Sigmoid colon (tissue), 7 donors: Measurements from ENCODE around the gene ENPP6. TPM values are rescaled to one million over a fixed set of nuclear protein-coding genes. Genes with fewer than 3 reads are reported as not detected.

ENCODE experiments used
- DNase-seq: peaks from one replicate; pipeline ENCODE4 v3.0.0-alpha.2; 2019
- H3K27ac ChIP-seq, 4 donors: fragments of 200-600 bp; sonication (generic); one replicate each; pipeline ENCODE4 v1.5.1; 2016 to 2019; ENCODE audit warnings: mild to moderate bottlenecking in 1 of 4
- H3K27me3 ChIP-seq, 3 donors: fragments of 200-600 bp; sonication (generic); one replicate each; pipeline ENCODE4 v1.5.1; 2019; ENCODE audit warnings: mild to moderate bottlenecking in 1 of 3
- H3K36me3 ChIP-seq, 4 donors: fragments of 200-600 bp; sonication (generic); one replicate each; pipeline ENCODE4 v1.5.1; 2016 to 2019
- H3K4me1 ChIP-seq, 4 donors: fragments of 200-600 bp; sonication (generic); one replicate each; pipeline ENCODE4 v1.5.1; 2017 to 2019
- H3K4me3 ChIP-seq, 4 donors: fragments of 200-600 bp; sonication (generic); one replicate each; pipeline ENCODE4 v1.5.1; 2017 to 2019; ENCODE audit warnings: mild to moderate bottlenecking in 2 of 4, moderate library complexity in 1 of 4
- H3K9me3 ChIP-seq, 4 donors: fragments of 200-600 bp in 3 of 4; sonication (generic) in 3 of 4; one replicate each; pipeline versions ENCODE4 v1.5.1 to v1.6.1; 2013 to 2019
- CTCF ChIP-seq, 4 experiments: fragments of 450-650 bp in 3 of 4; fragments of 200-600 bp in 1 of 4; IDR thresholded peaks; one replicate each; pipeline ENCODE4 v1.5.1; 2016 to 2019; ENCODE audit warnings: antibody characterized with exemption in 4 of 4, mild to moderate bottlenecking in 3 of 4, moderate library complexity in 2 of 4
- EP300 ChIP-seq, 4 donors: sonication (generic); formaldehyde crosslinking; IDR thresholded peaks; one replicate each; pipeline ENCODE4 v1.6.1; 2017; ENCODE audit warnings: antibody characterized with exemption in 4 of 4
- POLR2A ChIP-seq, 2 donors: fragments of 450-650 bp; IDR thresholded peaks; one replicate each; pipeline ENCODE4 v1.6.1; 2016; ENCODE audit warnings: antibody characterized with exemption in 2 of 2, mild to moderate bottlenecking in 2 of 2, moderate library complexity in 2 of 2
- POLR2AphosphoS5 ChIP-seq, 4 donors: sonication (generic); formaldehyde crosslinking; IDR thresholded peaks; one replicate each; pipeline ENCODE4 v1.6.1; 2017; ENCODE audit warnings: antibody characterized with exemption in 4 of 4
- WGBS, 2 donors: extraction: QIAGEN DNeasy Blood & Tissue Kit; methylation state at CpG; one replicate each; pipeline ENCODE4 v1.1.7; 2013; 5-methylcytosine and 5-hydroxymethylcytosine counted together
- intact Hi-C: fragments of 100-400 bp; cut with DNase I; formaldehyde crosslinking; loops from one replicate; pipeline ENCODE4 v1.15.1; 2023
- polyA plus RNA-seq, 3 donors: library from polyadenylated mRNA; stranded (reverse); fragments of 200-250 nt; gene quantifications; one replicate each; pipeline ENCODE4 v1.2.3, GENCODE V29; 2013
- total RNA-seq, 4 donors: library from RNA; depleted of rRNA; stranded (reverse); fragments of >200 nt; gene quantifications; one replicate each; pipeline ENCODE4 v1.1.0, GENCODE V29; 2016
- donor health status: healthy with polysubstance abuse.
- donor health status: Bipolar disorder and iron deficiency.
- donor health status: healthy.

Gene ENPP6
- total and polyA plus RNA-seq, 7 donors = under 0.01 to 0.66 (median 0.31) TPM

- Histone ChIP-seq H3K36me3 (no peaks in the 10 kb centered on the region), H3K4me1 (no peaks in the 10 kb centered on the region), H3K9me3 (peaks cover 0 to 9% (median 0%) of the 10 kb centered on the region in 4 donors), H3K4me3 (no peak overlapping the region), H3K27ac (no peak overlapping the region), H3K27me3 (peaks cover 0 to 21% (median 0%) of the 10 kb centered on the region in 3 donors)
- 85 to 88% methylated on average over 10 of the region's 10 CpGs for WGBS, 2 donors
- intact Hi-C loops = no loop called here
- TF ChIP-seq EP300 (IDR thresholded peaks at IDR 0.05) = no peak
- TF ChIP-seq POLR2AphosphoS5 (IDR thresholded peaks at IDR 0.05) = no peak
- no peak for TF ChIP-seq POLR2A (IDR thresholded peaks at IDR 0.05)
- DNase-seq = no peak
Observed at GRCh38 chr4:184041156-184041555, 176.5 kb downstream of the ENPP6 start.

DNA sequence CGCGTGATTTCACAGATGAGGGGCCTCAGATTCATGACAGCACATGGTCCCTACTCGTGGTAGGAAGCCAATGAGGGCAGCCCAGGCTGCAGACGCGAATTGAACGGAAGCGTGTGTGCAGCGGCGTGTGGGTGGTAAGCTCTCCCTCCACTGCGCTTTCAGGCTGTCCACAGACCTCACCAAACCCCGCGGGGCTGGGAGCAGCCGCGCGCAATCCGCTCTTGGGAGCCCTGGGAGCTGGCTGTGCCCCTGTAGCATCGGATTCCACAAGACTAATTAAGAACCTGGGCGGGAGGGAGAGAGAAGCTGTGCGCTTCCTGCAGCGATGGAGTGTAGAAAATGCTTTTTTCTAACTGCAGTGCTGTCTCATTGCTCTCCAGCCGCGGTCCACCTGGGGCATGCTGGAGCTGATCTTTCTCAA, 177.7 kb downstream of the ENPP6 start:
- Histone ChIP-seq H3K4me1 (no peaks in the 10 kb centered on the region), H3K36me3 (no peaks in the 10 kb centered on the region), H3K4me3 (no peak overlapping the region), H3K27ac (no peak overlapping the region), H3K27me3 (peaks cover 0 to 21% (median 0%) of the 10 kb centered on the region in 3 donors), H3K9me3 (peaks cover 0 to 3% (median 0%) of the 10 kb centered on the region in 4 donors)
- intact Hi-C loops = no loop called here
- DNase-seq = no peak
- WGBS, 2 donors = 26 to 40% methylated on average over 22 of the region's 22 CpGs
- TF ChIP-seq POLR2AphosphoS5 (IDR thresholded peaks at IDR 0.05) (no peak), POLR2A (IDR thresholded peaks at IDR 0.05) (no peak), EP300 (IDR thresholded peaks at IDR 0.05) (no peak), CTCF (IDR thresholded peaks at IDR 0.05) (no peak)
